CD4-positive, alpha-beta T cell treated with Interleukin-17A for 1 hour (primary cell): ENCODE data around the gene CYB561.

ENCODE experiments used
- DNase-seq: peaks from one replicate; pipeline ENCODE4 v3.0.0-alpha.2; 2020

CYB561 gene

GRCh38 chr17:63405741-63406261 is 40.3 kb downstream of the CYB561 start:
- peak; percentile 57 for DNase-seq

GRCh38 chr17:63405020-63405419 is 41.1 kb downstream of the CYB561 start:
- no peak for DNase-seq

GRCh38 chr17:63402431-63403212 is 43.5 kb downstream of the CYB561 start:
- DNase-seq, result no peak

GRCh38 chr17:63399856-63400255 is 46.2 kb downstream of the CYB561 start:
- DNase-seq, result no peak

GRCh38 chr17:63399316-63399715 is 46.8 kb downstream of the CYB561 start:
- no peak for DNase-seq

- no peak for DNase-seq
These were observed 47.4 kb downstream of the CYB561 start for GRCh38 chr17:63398680-63399079.

- DNase-seq, result no peak
These were observed 50.9 kb downstream of the CYB561 start for GRCh38 chr17:63395075-63395805.

- no peak for DNase-seq
These were observed 56.0 kb downstream of the CYB561 start for GRCh38 chr17:63390090-63390489.

- no peak for DNase-seq
These were observed 58.3 kb downstream of the CYB561 start for GRCh38 chr17:63387656-63388340.

- DNase-seq, result no peak
These were observed 63.3 kb downstream of the CYB561 start for GRCh38 chr17:63382826-63383225.
